ENCODE results near the gene TET2. TPM values are rescaled to one million over a fixed set of nuclear protein-coding genes. Genes with fewer than 3 reads are reported as not detected.

Gene TET2
- total and polyA plus RNA-seq, 7 donors: 2.4 to 30.9 (median 24.6) TPM

- TF ChIP-seq CTCF (IDR thresholded peaks at IDR 0.05): no peak
- TF ChIP-seq POLR2AphosphoS5 (IDR thresholded peaks at IDR 0.05): no peak
- no peak for TF ChIP-seq EP300 (IDR thresholded peaks at IDR 0.05)
- TF ChIP-seq POLR2A (IDR thresholded peaks at IDR 0.05): no peak
- Histone ChIP-seq H3K27me3 (no peaks in the 10 kb centered on the region), H3K9me3 (no peaks in the 10 kb centered on the region), H3K36me3 (no peaks in the 10 kb centered on the region), H3K27ac (no peak overlapping the region), H3K4me3 (no peak overlapping the region), H3K4me1 (peaks cover 0 to 72% (median 53%) of the 10 kb centered on the region in 4 donors)
- intact Hi-C loops (cut with DNase I): no loop called here
- DNase-seq: no peak
These were observed 47.9 kb downstream of the TET2 start for GRCh38 chr4:105194328-105195231.

DNA sequence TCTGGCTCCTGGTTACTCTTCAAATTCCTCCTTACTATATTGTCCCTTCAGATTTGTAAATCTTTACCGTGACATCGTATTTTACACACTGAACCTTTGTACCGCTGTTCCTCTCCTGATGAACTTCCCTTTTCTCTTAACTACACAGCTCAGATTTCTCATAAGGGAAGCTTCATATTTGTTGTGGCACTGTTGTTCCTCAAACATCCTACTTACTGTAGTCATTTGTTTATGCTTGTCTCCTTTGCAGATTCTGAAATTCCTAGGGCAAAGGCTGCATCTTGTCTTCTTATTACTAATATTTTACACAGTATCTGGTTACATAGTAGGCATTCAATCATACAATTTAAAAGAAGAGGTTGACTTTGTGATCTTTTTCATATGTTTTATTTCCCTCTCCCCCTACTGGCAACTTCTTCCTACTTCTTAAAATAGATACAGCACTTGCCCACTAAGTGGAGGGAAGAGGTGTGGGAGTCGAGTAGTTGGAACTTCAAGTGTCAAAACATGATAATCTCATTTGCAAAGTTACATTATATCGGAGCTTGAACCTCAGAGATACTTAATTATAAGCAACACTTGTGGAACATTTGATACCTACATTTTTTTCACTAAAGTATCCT is 50.0 kb downstream of the TET2 start:
- H3K27me3 ChIP-seq: no peaks in the 10 kb centered on the region
- no peak overlapping the region for H3K4me3 ChIP-seq
- H3K9me3 ChIP-seq: no peaks in the 10 kb centered on the region
- no peak overlapping the region for H3K27ac ChIP-seq
- 37 to 39% methylated on average over 5 of the region's 5 CpGs for WGBS, 2 donors
- H3K36me3 ChIP-seq: no peaks in the 10 kb centered on the region
- TF ChIP-seq CTCF (IDR thresholded peaks at IDR 0.05): no peak
- TF ChIP-seq POLR2AphosphoS5 (IDR thresholded peaks at IDR 0.05): no peak
- no peak for TF ChIP-seq POLR2A (IDR thresholded peaks at IDR 0.05)
- TF ChIP-seq EP300 (IDR thresholded peaks at IDR 0.05): no peak
- intact Hi-C loops (cut with DNase I): loop anchor here (2.0 kb wide), 1 partner anchor 50 kb away; the partner anchor contains the start of gene TET2
- no peak for DNase-seq
- H3K4me1 ChIP-seq: peaks cover 0 to 51% (median 37%) of the 10 kb centered on the region in 4 donors

DNA sequence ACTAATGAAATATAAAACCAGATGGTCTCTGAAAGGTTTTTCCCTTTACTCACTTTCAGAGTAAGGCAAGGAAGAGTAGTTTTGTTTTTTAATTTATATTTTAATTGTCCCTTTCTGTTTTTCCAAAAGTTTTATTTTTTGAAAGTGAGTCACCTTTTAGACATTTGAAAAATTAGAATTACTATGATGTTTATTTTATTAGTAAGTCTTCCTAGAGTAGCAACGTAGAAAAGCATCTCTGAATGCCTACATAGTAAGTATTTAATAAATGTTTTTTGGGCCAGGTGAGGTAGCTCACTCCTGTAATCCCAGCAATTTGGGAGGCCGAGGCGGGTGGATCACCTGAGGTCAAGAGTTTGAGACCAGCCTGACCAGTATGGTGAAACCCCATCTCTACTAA is 51.1 kb downstream of the TET2 start:
- WGBS, 2 donors: 93 to 94% methylated on average over 3 of the region's 3 CpGs
- no peaks in the 10 kb centered on the region for H3K9me3 ChIP-seq
- TF ChIP-seq CTCF (IDR thresholded peaks at IDR 0.05) (no peak), POLR2A (IDR thresholded peaks at IDR 0.05) (no peak), POLR2AphosphoS5 (IDR thresholded peaks at IDR 0.05) (no peak), EP300 (IDR thresholded peaks at IDR 0.05) (no peak)
- peaks cover 0 to 40% (median 26%) of the 10 kb centered on the region in 4 donors for H3K4me1 ChIP-seq
- no peak overlapping the region for H3K27ac ChIP-seq
- H3K27me3 ChIP-seq: no peaks in the 10 kb centered on the region
- no peaks in the 10 kb centered on the region for H3K36me3 ChIP-seq
- no peak overlapping the region for H3K4me3 ChIP-seq
- no peak for DNase-seq
- intact Hi-C loops (cut with DNase I): loop anchor here (2.0 kb wide), 1 partner anchor 51 kb away; the partner anchor contains the start of gene TET2

DNA sequence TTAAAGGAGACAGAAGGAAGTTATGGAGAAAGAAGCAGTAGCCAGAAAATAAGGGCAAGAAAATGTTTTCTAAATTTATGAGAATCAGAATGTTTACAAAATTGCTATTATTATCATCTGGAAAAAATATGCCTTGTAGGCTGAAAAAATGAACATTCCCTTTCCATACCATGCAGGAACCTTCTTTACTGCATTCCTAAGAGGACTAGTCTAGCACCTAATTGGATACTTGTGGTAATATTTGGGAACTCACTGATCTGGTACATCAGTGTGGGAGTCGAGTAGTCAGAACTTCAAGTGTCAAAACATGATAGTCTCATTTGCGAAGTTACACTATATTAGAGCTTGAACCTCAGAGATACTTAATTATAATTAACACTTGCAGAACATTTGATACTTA is 51.9 kb downstream of the TET2 start:
- no peaks in the 10 kb centered on the region for H3K27me3 ChIP-seq
- DNase-seq: no peak
- no peaks in the 10 kb centered on the region for H3K36me3 ChIP-seq
- no peak overlapping the region for H3K4me3 ChIP-seq
- 92 to 93% methylated on average over 2 of the region's 2 CpGs for WGBS, 2 donors
- no peak overlapping the region for H3K27ac ChIP-seq
- H3K9me3 ChIP-seq: no peaks in the 10 kb centered on the region
- H3K4me1 ChIP-seq: peaks cover 0 to 33% (median 22%) of the 10 kb centered on the region in 4 donors
- intact Hi-C loops (cut with DNase I): no loop called here
- TF ChIP-seq EP300 (IDR thresholded peaks at IDR 0.05) (no peak), POLR2AphosphoS5 (IDR thresholded peaks at IDR 0.05) (no peak), CTCF (IDR thresholded peaks at IDR 0.05) (no peak), POLR2A (IDR thresholded peaks at IDR 0.05) (no peak)

All from sigmoid colon (tissue), 7 donors.